ENCODE data around the gene BRAT1. TPM values are rescaled to one million over a fixed set of nuclear protein-coding genes. Genes with fewer than 3 reads are reported as not detected.

BRAT1 gene
- total and polyA plus RNA-seq, 9 donors, result 17.8 to 28.5 (median 21.2) TPM

DNA sequence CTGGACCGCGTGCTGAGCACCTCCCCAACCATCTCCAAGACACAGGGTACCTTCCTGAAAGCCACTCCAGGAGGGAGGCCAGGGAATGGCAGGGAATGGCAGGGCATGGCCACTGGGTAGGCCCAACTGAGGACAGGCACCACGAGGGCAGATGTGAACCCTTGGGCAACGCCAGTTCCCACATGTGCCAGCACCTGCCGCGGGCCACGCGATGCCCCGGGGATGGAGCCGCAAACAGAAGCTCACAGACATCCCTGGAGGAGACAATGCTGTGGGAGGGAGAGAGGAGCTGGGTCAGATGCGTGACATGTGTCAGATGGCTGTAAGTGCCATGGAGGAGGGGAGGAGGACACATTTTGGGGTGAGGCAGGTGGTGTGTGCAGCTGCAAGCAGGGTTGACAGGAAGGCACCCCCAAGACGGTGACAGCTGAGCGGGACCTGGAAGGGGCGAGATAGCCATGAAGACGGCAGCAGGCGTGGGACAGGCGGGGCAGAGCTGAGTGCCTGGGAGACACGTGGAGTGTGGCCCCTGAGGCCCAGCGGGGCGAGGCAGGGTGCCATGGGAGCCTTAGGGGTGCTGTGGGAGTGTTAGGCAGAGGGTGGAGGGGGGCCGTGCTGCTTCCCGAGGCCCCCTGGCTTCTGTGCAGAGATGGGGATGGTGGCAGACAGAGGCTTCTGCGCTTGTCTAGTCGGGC lies 31.1 kb upstream of the BRAT1 start:
- Histone ChIP-seq H3K27ac (ENCODE audit: low read length) (no peak overlapping the region), H3K4me1 (ENCODE audit: control insufficient read depth, insufficient read depth, low read length) (no peaks in the 10 kb centered on the region), H3K4me3 (ENCODE audit: low read length) (no peak overlapping the region), H3K9me3 (replicated peaks; ENCODE audit: control insufficient read depth, low read depth, low read length) (no peaks in the 10 kb centered on the region), H3K27me3 (ENCODE audit: control insufficient read depth, insufficient read depth, low read length) (no peaks in the 10 kb centered on the region), H3K36me3 (ENCODE audit: control insufficient read depth, insufficient read depth, low read length) (peaks cover 28% of the 10 kb centered on the region)
- 83% methylated on average over 21 of the region's 24 CpGs for WGBS (ENCODE audit: insufficient coverage)
- no peak for DNase-seq

DNA sequence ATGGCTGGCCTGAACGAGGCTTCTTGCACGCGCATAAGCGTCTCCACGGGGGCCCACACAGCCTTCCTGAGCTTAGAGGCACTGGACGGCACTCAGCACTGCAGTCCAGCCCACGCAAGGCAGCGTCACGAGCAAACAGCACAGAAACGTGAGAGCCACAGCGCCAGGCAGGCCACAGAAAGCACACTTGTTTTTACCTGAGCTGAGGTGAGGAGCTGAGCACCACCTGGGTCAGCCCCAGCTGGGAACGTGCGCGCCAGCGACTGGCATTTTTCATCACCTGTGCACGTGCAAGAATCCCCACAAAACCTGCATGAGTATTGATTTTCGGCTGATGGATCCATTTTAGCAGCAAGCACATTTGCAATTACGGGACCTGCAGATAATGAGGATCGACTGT lies 30.1 kb upstream of the BRAT1 start:
- no peaks in the 10 kb centered on the region for H3K27me3 ChIP-seq (ENCODE audit: control insufficient read depth, insufficient read depth, low read length)
- H3K36me3 ChIP-seq (ENCODE audit: control insufficient read depth, insufficient read depth, low read length), result peaks cover 26% of the 10 kb centered on the region
- no peaks in the 10 kb centered on the region for H3K4me1 ChIP-seq (ENCODE audit: control insufficient read depth, insufficient read depth, low read length)
- DNase-seq, result no peak
- no peaks in the 10 kb centered on the region for H3K9me3 ChIP-seq (replicated peaks; ENCODE audit: control insufficient read depth, low read depth, low read length)
- no peak overlapping the region for H3K27ac ChIP-seq (ENCODE audit: low read length)
- H3K4me3 ChIP-seq (ENCODE audit: low read length), result no peak overlapping the region
- WGBS (ENCODE audit: insufficient coverage), result 64% methylated on average over 19 of the region's 19 CpGs

DNA sequence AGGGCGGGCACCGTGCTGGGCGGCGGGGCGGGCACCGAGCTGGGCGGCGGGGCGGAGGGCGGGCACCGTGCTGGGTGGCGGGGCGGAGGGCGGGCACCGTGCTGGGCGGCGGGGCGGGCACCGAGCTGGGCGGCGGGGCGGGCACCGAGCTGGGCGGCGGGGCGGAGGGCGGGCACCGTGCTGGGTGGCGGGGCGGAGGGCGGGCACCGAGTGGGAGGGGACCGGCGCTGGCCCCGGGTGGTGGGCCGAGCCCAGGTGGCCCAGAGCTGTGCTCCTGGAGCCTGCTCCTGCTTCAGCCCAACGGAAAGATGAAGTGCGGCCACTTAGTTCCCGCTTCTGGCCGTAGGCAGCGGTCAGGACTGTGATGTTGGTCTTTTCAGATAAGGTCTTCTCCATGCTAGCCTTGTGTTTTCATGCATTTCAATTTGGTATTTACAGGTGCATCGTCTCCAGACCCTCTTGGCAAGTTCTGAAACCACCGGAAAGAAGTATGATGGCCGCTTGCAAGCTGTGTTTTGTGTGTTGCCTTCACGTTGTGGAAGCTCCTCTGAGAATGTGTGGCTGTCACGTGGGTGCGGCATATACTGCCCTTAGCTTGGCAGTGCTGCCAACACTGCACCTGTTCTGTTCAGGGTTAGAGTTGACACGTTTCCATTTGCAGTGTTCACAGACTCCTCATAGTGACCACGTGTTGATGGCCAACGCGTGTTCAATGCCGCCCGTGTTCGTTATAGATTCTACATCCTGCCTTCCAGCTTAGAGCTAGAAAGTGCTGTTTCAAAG lies 28.7 kb upstream of the BRAT1 start:
- no peak for DNase-seq
- Histone ChIP-seq H3K9me3 (replicated peaks; ENCODE audit: control insufficient read depth, low read depth, low read length) (no peaks in the 10 kb centered on the region), H3K27me3 (ENCODE audit: control insufficient read depth, insufficient read depth, low read length) (no peaks in the 10 kb centered on the region), H3K4me3 (ENCODE audit: low read length) (no peak overlapping the region), H3K4me1 (ENCODE audit: control insufficient read depth, insufficient read depth, low read length) (no peaks in the 10 kb centered on the region), H3K27ac (ENCODE audit: low read length) (no peak overlapping the region), H3K36me3 (ENCODE audit: control insufficient read depth, insufficient read depth, low read length) (peaks cover 25% of the 10 kb centered on the region)
- 91% methylated on average over 27 of the region's 54 CpGs for WGBS (ENCODE audit: insufficient coverage)

DNA sequence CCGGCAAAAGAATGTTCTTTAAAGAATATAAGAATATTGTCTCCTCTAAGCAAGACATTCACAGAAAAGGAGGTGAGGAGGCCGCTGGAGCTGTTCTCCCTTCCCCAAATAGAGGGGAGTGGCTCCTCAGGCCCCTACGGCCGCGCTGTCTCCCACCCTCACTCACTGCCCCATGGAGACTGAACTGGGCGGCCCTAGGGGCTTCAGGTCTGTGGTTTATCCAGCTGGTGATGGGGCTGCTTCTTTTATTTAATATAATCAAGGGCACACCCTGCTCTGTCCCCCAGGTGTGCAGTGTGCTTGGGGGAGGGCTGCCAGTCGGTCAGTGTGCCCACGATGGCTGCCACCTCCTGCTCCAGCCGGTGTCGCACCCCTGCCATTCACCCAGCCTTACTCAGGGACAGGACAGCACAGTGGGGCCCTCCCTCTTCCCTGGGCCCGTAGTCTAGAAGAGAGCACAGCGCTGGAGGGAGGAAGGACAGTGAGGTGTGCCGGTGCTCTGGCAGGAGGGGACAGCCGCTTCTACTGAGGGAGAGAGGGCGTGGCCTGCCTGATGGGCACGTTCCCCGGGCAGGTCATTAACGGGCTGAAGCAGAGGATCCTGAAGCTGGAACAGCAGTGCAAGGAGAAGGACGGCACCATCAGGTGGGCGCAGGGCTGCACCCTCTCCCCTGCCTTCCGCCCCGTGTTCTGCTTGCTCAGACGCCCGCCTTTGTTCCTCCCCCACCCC lies 26.8 kb upstream of the BRAT1 start:
- H3K27me3 ChIP-seq (ENCODE audit: control insufficient read depth, insufficient read depth, low read length), result no peaks in the 10 kb centered on the region
- no peak for DNase-seq
- no peak overlapping the region for H3K4me3 ChIP-seq (ENCODE audit: low read length)
- no peak overlapping the region for H3K27ac ChIP-seq (ENCODE audit: low read length)
- peaks cover 14% of the 10 kb centered on the region for H3K36me3 ChIP-seq (ENCODE audit: control insufficient read depth, insufficient read depth, low read length)
- H3K4me1 ChIP-seq (ENCODE audit: control insufficient read depth, insufficient read depth, low read length), result no peaks in the 10 kb centered on the region
- 63% methylated on average over 15 of the region's 24 CpGs for WGBS (ENCODE audit: insufficient coverage)
- no peaks in the 10 kb centered on the region for H3K9me3 ChIP-seq (replicated peaks; ENCODE audit: control insufficient read depth, low read depth, low read length)

DNA sequence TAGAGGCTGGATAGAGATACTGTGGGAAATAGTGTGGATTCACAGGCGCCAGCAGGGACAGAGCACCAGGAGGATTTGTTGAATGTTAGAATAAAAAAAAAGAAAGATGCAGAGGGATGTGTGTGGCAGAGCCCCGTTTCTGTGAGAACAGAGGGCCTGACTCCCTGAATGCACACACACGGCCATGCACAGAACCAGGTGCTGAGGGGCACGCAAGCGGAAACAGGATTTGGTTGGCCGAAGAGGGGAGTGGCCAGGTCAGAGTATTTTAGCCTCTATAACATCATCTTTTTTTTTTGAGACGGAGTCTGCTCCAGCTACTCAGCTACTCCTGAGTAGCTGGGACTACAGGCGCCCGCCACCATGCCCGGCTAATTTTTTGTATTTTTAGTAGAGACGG lies 25.3 kb upstream of the BRAT1 start:
- WGBS (ENCODE audit: insufficient coverage), result 77% methylated on average over 7 of the region's 11 CpGs
- no peaks in the 10 kb centered on the region for H3K4me1 ChIP-seq (ENCODE audit: control insufficient read depth, insufficient read depth, low read length)
- DNase-seq, result no peak
- H3K4me3 ChIP-seq (ENCODE audit: low read length), result no peak overlapping the region
- H3K27ac ChIP-seq (ENCODE audit: low read length), result no peak overlapping the region
- H3K9me3 ChIP-seq (replicated peaks; ENCODE audit: control insufficient read depth, low read depth, low read length), result no peaks in the 10 kb centered on the region
- peaks cover 8% of the 10 kb centered on the region for H3K36me3 ChIP-seq (ENCODE audit: control insufficient read depth, insufficient read depth, low read length)
- no peaks in the 10 kb centered on the region for H3K27me3 ChIP-seq (ENCODE audit: control insufficient read depth, insufficient read depth, low read length)

DNA sequence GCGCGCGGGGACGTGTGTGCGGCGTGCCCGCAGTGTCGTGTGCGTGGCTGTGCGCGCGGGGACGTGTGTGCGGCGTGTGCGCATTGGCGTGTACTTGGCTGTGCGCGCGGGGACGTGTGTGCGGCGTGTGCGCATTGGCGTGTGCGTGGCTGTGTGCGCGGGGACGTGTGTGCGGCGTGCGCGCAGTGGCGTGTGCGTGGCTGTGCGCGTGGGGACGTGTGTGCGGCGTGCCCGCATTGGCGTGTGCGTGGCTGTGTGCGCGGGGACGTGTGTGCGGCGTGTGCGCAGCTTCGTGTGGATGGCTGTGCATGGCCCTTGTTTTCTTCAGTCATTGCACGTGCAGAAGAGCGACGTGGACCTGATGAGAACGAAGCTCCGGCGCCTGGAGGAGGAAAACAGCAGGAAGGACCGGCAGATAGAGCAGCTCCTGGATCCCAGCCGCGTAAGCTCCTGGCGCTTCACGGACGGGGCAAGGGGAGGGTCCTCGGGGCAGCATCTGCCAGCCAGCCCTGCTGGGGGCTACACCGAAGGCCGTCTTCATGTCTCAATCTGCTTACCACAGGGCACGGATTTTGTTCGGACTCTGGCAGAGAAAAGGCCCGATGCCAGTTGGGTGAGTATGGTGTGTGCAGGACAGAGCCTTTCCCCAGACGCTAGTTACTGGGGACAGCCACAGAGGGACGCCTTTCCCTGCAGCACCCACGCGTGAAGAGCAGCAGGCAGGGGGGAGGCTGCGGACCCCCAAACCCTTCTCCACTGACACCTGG lies 22.8 kb upstream of the BRAT1 start:
- H3K27ac ChIP-seq (ENCODE audit: low read length), result no peak overlapping the region
- H3K36me3 ChIP-seq (ENCODE audit: control insufficient read depth, insufficient read depth, low read length), result peaks cover 13% of the 10 kb centered on the region
- H3K27me3 ChIP-seq (ENCODE audit: control insufficient read depth, insufficient read depth, low read length), result no peaks in the 10 kb centered on the region
- H3K4me3 ChIP-seq (ENCODE audit: low read length), result no peak overlapping the region
- H3K9me3 ChIP-seq (replicated peaks; ENCODE audit: control insufficient read depth, low read depth, low read length), result no peaks in the 10 kb centered on the region
- H3K4me1 ChIP-seq (ENCODE audit: control insufficient read depth, insufficient read depth, low read length), result no peaks in the 10 kb centered on the region
- 94% methylated on average over 68 of the region's 73 CpGs for WGBS (ENCODE audit: insufficient coverage)
- no peak for DNase-seq

DNA sequence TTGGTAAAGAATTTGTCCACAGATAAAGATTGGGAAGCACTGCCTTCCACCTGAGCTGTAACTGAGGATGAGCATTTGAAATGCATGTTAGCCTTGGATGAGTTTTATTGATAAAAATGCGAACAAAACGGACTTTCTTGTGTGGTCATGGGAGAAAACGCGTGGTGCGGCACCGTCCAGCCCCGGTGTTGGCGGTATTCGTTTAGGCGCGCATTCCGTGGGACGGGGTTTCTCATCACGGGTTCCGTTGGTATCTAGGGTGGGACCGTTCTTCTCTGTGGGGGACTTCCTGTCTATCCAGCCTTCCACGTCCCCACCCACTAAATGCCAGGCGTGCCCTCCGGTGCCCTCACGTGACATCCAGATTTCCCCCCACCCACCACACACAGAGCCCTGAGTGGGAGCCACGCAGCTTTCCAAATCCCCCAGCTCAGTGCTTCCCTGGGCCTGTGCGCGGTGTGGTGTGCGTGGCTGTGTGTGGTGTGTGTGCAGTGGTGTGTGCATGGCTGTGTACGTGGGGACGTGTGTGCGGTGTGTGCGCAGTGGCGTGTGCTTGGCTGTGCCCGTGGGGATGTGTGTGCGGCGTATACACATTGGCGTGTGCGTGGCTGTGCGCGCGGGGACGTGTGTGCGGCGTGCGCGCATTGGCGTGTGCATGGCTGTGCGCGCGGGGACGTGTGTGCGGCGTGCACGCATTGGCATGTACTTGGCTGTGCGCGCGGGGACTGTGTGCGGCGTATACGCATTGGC lies 21.6 kb upstream of the BRAT1 start:
- no peak overlapping the region for H3K27ac ChIP-seq (ENCODE audit: low read length)
- H3K27me3 ChIP-seq (ENCODE audit: control insufficient read depth, insufficient read depth, low read length), result no peaks in the 10 kb centered on the region
- no peaks in the 10 kb centered on the region for H3K9me3 ChIP-seq (replicated peaks; ENCODE audit: control insufficient read depth, low read depth, low read length)
- H3K36me3 ChIP-seq (ENCODE audit: control insufficient read depth, insufficient read depth, low read length), result peaks cover 15% of the 10 kb centered on the region
- DNase-seq, result no peak
- 92% methylated on average over 42 of the region's 56 CpGs for WGBS (ENCODE audit: insufficient coverage)
- no peaks in the 10 kb centered on the region for H3K4me1 ChIP-seq (ENCODE audit: control insufficient read depth, insufficient read depth, low read length)
- H3K4me3 ChIP-seq (ENCODE audit: low read length), result no peak overlapping the region

DNA sequence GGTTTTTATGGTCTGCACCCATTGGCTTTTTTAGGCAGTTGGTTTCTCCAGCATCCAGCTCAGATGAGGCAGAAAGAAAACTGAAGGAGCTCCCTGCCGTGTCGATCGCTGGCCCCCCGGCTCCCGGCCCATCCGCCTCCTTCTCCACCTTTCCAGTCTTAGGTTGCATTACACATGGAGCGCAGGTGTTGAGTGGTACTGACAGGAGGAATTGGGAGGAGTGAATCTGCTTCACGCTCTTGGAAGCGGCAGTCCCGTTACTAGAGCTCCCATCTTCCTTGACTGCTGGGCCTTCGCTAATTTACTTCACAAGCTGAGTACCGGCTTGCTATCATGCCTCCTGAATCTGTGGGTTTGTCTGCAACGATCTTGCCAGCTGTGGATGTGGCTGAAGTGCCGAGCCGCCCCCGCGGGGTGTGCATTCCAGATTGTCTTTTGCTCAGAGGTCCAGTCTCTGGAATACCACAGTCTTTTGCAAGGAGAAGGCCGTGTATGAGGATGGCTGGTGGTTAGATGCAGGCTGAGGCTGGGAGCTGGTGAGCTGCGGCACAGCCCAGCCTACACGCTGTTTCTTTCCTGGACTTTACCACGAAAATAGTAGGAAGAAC lies 20.5 kb upstream of the BRAT1 start:
- Histone ChIP-seq H3K9me3 (replicated peaks; ENCODE audit: control insufficient read depth, low read depth, low read length) (no peaks in the 10 kb centered on the region), H3K27me3 (ENCODE audit: control insufficient read depth, insufficient read depth, low read length) (no peaks in the 10 kb centered on the region), H3K4me3 (ENCODE audit: low read length) (no peak overlapping the region), H3K4me1 (ENCODE audit: control insufficient read depth, insufficient read depth, low read length) (no peaks in the 10 kb centered on the region), H3K36me3 (ENCODE audit: control insufficient read depth, insufficient read depth, low read length) (peaks cover 16% of the 10 kb centered on the region), H3K27ac (ENCODE audit: low read length) (no peak overlapping the region)
- no peak for DNase-seq
- WGBS (ENCODE audit: insufficient coverage), result 63% methylated on average over 15 of the region's 21 CpGs

DNA sequence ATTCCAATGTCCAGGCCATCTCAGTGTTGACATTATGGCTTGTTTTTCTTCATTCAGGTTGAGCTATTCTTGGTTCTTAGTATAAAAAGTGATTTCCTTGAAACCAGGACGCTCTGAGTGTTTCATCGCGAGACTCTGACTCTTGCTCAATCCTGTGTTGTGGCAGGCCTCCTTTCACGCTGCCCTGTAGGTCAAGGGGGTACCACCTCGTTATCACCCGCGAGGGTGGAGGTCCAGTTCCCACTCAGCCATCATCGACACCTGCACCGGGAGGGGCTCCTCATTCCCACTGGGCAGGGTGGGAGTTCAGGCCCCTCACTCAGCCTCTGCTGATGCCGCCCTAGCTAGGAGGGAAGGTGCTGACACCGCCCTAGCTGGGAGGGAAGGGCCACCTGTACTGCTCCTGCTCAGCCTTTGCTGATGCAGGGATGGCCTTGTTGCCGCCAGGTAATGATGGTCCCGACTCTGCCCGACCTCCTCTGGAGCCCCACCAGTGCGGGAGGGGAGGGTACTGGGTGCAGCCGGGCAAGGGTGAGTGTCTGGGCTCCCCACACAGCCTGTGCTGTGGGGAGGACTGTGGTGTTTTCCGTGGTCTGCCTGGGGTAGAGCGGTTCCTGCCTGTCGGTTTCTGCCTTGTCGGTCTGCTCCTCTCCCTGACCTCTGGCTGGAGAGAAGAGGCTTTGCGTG lies 19.9 kb upstream of the BRAT1 start:
- Histone ChIP-seq H3K36me3 (ENCODE audit: control insufficient read depth, insufficient read depth, low read length) (peaks cover 16% of the 10 kb centered on the region), H3K4me3 (ENCODE audit: low read length) (no peak overlapping the region), H3K27me3 (ENCODE audit: control insufficient read depth, insufficient read depth, low read length) (no peaks in the 10 kb centered on the region), H3K9me3 (replicated peaks; ENCODE audit: control insufficient read depth, low read depth, low read length) (no peaks in the 10 kb centered on the region), H3K4me1 (ENCODE audit: control insufficient read depth, insufficient read depth, low read length) (no peaks in the 10 kb centered on the region), H3K27ac (ENCODE audit: low read length) (no peak overlapping the region)
- 82% methylated on average over 17 of the region's 21 CpGs for WGBS (ENCODE audit: insufficient coverage)
- no peak for DNase-seq
